ENCODE data around the gene TTC34. TPM values are rescaled to one million over a fixed set of nuclear protein-coding genes. Genes with fewer than 3 reads are reported as not detected.

The TTC34 gene
- total RNA-seq, 4 donors from 2014 or later = 0.14 to 6.0 (median 0.75) TPM

DNA sequence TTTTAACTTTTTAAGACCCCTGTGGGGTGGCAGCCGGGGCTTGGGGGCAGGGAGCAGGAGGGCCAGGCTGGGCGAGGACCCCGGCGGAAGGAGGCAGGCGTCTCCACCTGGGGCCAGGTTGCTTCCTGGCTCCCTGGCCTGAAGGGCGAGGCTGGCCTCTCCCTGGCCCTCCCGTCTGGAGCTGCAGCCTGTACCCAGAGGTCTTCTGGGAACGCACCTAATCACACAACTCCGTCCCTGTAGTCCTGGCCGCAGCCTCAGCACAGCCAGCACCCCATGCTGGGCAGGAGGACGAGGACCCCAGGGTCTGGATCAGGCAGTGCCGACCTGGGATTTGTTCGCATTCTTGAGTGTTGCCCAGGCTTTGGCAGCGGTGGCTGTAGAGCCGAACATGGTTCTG lies 14.1 kb upstream of the TTC34 start:
- intact Hi-C loops (cut with DNase I; ENCODE audit: low total_unique reads) (no loop called here), in situ Hi-C loops (cut with MboI; ENCODE audit: low pct_ligation_motif_present in 1 of 4, low pct_unique_long_range_greater_than_20kb in 1 of 4, low sequenced_read_pairs in 3 of 4) (no loop called here)
- DNase-seq = no peak
- Histone ChIP-seq H3K4me1 (no peaks in the 10 kb centered on the region), H3K36me3 (no peaks in the 10 kb centered on the region), H3K27ac (no peak overlapping the region), H3K4me3 (no peak overlapping the region), H3K27me3 (peaks cover 6% of the 10 kb centered on the region), H3K9me3 (peaks cover 0 to 5% of the 10 kb centered on the region in 2 donors)
- TF ChIP-seq POLR2AphosphoS5 (IDR thresholded peaks at IDR 0.05) (no peak), POLR2A (IDR thresholded peaks at IDR 0.05) (no peak), EP300 (IDR thresholded peaks at IDR 0.05; ENCODE audit: low read depth) (no peak)
- TF ChIP-seq, protein P1, sequence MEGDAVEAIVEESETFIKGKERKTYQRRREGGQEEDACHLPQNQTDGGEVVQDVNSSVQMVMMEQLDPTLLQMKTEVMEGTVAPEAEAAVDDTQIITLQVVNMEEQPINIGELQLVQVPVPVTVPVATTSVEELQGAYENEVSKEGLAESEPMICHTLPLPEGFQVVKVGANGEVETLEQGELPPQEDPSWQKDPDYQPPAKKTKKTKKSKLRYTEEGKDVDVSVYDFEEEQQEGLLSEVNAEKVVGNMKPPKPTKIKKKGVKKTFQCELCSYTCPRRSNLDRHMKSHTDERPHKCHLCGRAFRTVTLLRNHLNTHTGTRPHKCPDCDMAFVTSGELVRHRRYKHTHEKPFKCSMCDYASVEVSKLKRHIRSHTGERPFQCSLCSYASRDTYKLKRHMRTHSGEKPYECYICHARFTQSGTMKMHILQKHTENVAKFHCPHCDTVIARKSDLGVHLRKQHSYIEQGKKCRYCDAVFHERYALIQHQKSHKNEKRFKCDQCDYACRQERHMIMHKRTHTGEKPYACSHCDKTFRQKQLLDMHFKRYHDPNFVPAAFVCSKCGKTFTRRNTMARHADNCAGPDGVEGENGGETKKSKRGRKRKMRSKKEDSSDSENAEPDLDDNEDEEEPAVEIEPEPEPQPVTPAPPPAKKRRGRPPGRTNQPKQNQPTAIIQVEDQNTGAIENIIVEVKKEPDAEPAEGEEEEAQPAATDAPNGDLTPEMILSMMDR (IDR thresholded peaks at IDR 0.05) = no peak
- 62 to 88% methylated on average over 3 to 12 of the region's 15 CpGs for WGBS, 2 donors (ENCODE audit: low coverage in 1 of 2)

DNA sequence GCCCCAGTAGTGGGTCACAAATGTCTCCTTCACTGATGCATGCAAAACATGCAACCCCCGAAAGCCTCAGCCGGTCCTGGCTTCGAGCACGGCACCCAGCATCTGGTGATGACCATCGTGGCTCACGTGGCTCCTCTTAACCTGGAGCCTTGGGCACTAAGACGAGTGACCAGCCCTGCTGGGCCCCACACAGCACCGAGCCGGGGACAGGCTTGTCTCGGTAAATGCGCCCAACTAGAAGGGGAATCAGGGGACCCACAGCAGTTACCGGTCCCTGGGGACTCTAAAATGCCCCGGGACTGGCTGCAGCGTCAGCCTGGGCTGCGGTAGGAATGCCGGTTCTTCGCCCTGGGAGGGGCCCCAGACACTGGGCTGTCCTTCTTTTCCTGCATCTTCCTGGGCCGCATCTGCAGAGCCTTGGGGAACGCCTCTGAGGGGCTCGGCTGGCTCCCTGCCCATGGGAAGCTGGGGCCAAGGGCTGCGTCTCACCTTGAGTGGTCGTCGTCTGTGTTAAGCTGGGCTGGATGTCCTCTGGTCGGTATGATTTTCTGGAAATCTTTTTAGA lies 13.1 kb upstream of the TTC34 start:
- whole genome bisulfite sequencing, 2 donors (ENCODE audit: low coverage in 1 of 2) = 76 to 85% methylated on average over 17 to 22 of the region's 24 CpGs
- Histone ChIP-seq H3K36me3 (no peaks in the 10 kb centered on the region), H3K4me3 (no peak overlapping the region), H3K27ac (no peak overlapping the region), H3K9me3 (peaks cover 0 to 5% of the 10 kb centered on the region in 2 donors), H3K4me1 (no peaks in the 10 kb centered on the region), H3K27me3 (peaks cover 6% of the 10 kb centered on the region)
- in situ Hi-C loops (cut with MboI; ENCODE audit: low pct_ligation_motif_present in 1 of 4, low pct_unique_long_range_greater_than_20kb in 1 of 4, low sequenced_read_pairs in 3 of 4) = no loop called here
- DNase-seq = no peak
- intact Hi-C loops (cut with DNase I; ENCODE audit: low total_unique reads) = no loop called here
- TF ChIP-seq EP300 (IDR thresholded peaks at IDR 0.05; ENCODE audit: low read depth) (no peak), POLR2A (IDR thresholded peaks at IDR 0.05) (no peak), POLR2AphosphoS5 (IDR thresholded peaks at IDR 0.05) (no peak)
- TF ChIP-seq, protein P1 (IDR thresholded peaks at IDR 0.05) = no peak

DNA sequence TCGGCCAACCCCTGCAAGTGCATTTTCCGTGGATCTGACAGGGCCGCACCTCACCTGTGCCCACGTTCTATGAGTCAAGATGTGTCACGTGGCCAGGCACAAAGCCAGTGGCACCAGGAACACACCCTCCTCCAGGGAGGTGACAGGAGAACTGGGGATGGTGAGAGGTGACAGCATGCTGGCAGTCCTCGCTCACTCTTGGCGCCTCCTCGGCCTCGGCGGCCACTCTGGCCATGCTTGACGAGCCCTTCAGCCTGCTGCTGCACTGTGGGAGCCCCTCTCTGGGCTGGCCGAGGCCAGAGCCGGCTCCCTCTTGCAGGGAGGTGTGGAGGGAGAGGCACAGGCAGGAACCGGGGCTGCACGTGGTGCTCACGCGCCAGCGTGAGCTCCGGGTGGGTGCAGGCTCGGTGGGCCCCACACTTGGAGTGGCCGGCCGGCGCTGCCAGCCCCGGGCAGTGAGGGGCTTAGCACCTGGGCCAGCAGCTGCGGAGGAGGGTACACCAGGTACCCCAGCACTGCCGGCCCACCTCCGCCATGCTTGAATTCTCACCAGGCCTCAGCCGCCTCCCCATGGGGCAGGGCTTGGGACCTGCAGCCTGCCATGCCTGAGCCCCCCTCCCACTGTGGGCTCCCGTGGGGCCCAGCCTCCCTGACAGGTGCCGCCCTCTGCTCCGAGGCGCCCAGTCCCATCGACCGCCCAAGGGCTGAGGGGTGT lies 11.6 kb upstream of the TTC34 start:
- Histone ChIP-seq H3K36me3 (no peaks in the 10 kb centered on the region), H3K27ac (no peak overlapping the region), H3K9me3 (peaks cover 0 to 5% of the 10 kb centered on the region in 2 donors), H3K27me3 (peaks cover 13% of the 10 kb centered on the region), H3K4me1 (no peaks in the 10 kb centered on the region), H3K4me3 (no peak overlapping the region)
- intact Hi-C loops (cut with DNase I; ENCODE audit: low total_unique reads) (no loop called here), in situ Hi-C loops (cut with MboI; ENCODE audit: low pct_ligation_motif_present in 1 of 4, low pct_unique_long_range_greater_than_20kb in 1 of 4, low sequenced_read_pairs in 3 of 4) (no loop called here)
- WGBS, 2 donors (ENCODE audit: low coverage in 1 of 2) = 87% methylated on average over 20 of the region's 34 CpGs; no CpG with 5 or more reads in 1 of the 2 donors
- TF ChIP-seq POLR2AphosphoS5 (IDR thresholded peaks at IDR 0.05) (no peak), POLR2A (IDR thresholded peaks at IDR 0.05) (no peak), EP300 (IDR thresholded peaks at IDR 0.05; ENCODE audit: low read depth) (no peak)
- TF ChIP-seq, protein P1 (IDR thresholded peaks at IDR 0.05) = no peak
- DNase-seq = no peak

DNA sequence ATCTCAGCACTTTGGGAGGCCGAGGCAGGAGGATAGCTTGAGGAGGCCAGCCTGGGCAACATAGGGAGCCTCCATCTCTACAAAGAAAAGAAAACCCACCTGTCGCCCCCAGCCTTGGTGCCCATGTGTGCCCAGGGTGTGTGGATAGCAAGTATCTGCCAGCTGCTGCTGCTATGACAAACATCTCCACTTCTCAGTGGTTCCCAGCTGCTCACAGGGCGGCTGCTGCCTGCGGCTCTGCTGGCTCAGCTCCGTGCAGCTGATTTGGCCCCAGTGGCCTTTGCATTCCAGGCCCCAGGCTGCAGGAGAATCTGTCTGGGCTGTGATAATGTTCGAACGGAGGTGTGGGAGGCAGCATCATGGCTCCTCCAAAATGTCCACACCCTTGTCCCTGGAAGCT lies 10.6 kb upstream of the TTC34 start:
- DNase-seq = no peak
- no peak overlapping the region for H3K27ac ChIP-seq
- TF ChIP-seq EP300 (IDR thresholded peaks at IDR 0.05; ENCODE audit: low read depth) (no peak), POLR2A (IDR thresholded peaks at IDR 0.05) (no peak), POLR2AphosphoS5 (IDR thresholded peaks at IDR 0.05) (no peak)
- TF ChIP-seq, protein P1 (IDR thresholded peaks at IDR 0.05) = no peak
- no peaks in the 10 kb centered on the region for H3K36me3 ChIP-seq
- intact Hi-C loops (cut with DNase I; ENCODE audit: low total_unique reads) (no loop called here), in situ Hi-C loops (cut with MboI; ENCODE audit: low pct_ligation_motif_present in 1 of 4, low pct_unique_long_range_greater_than_20kb in 1 of 4, low sequenced_read_pairs in 3 of 4) (no loop called here)
- 50 to 87% methylated on average over 2 to 7 of the region's 7 CpGs for WGBS, 2 donors (ENCODE audit: low coverage in 1 of 2)
- peaks cover 0 to 5% of the 10 kb centered on the region in 2 donors for H3K9me3 ChIP-seq
- H3K27me3 ChIP-seq = peaks cover 17% of the 10 kb centered on the region
- H3K4me3 ChIP-seq = no peak overlapping the region
- no peaks in the 10 kb centered on the region for H3K4me1 ChIP-seq
